HCT116 (cell line): Measurements from ENCODE around the gene UBQLN1. TPM values are rescaled to one million over a fixed set of nuclear protein-coding genes. Genes with fewer than 3 reads are reported as not detected.

Experiments used
- ATAC-seq: fragments of 200-7000 bp; cut with Tn5 transposase; 2 replicates; pipeline ENCODE4 v1.9.1; 2020; ENCODE audit warnings: mild to moderate bottlenecking, moderate library complexity
- BruUV-seq: library from RNA; stranded (reverse); fragments of 400-500 nt; replicated peaks from 2 replicates; lab custom pipeline; 2021; lab: Mats Ljungman, UMichigan
- CTCF ChIA-PET: fragments of 300-600 bp; sonication (Branson Sonifier 250); formaldehyde crosslinking; loops from one replicate; lab custom pipeline; 2021; ENCODE audit warnings: antibody characterized with exemption; lab: Charles Lee
- POLR2A ChIA-PET: fragments of 300-600, 350-600 bp; sonication (Branson Sonifier 250); formaldehyde crosslinking; loops from one replicate; lab custom pipeline; 2021; ENCODE audit warnings: antibody characterized with exemption; lab: Charles Lee
- RAD21 ChIA-PET, 2 experiments: fragments of 300-600 bp; sonication (Branson Sonifier 250); formaldehyde crosslinking; loops; one replicate each; lab custom pipeline; 2023; ENCODE audit warnings: low total read pairs in 2 of 2; ENCODE audit not compliant: uncharacterized antibody in 2 of 2, unreplicated experiment in 2 of 2, low non-redundant PET in 1 of 2; lab: Charles Lee
- DNase-seq: peaks from one replicate; pipeline ENCODE4 v3.0.0-alpha.2; 2010; ENCODE audit warnings: low read depth, low spot score
- H2AFZ ChIP-seq: fragments of 200-600 bp; shearing (Covaris generic), sonication (generic); 2 replicates; pipeline ENCODE4 v1.6.1; 2017; ENCODE audit warnings: low read depth, mixed run types, mixed read lengths, antibody characterized with exemption, low read length; ENCODE audit not compliant: poor library complexity, severe bottlenecking
- H3K27ac ChIP-seq: 2 replicates; pipeline ENCODE4 v1.5.1; 2012; ENCODE audit warnings: low read depth, low read length
- H3K27me3 ChIP-seq: fragments of 200-600 bp; sonication (generic); 2 replicates; pipeline ENCODE4 v1.6.1; 2016; ENCODE audit warnings: mixed run types, low read length, mixed read lengths; ENCODE audit not compliant: insufficient read depth
- H3K36me3 ChIP-seq, 2 experiments: fragments of 200-500 bp in 1 of 2; fragments of 200-600 bp in 1 of 2; sonication (Bioruptor generic) in 1 of 2; sonication (generic) in 1 of 2; 2 replicates each; pipeline versions ENCODE4 v1.5.1 to v1.6.1; 2014 to 2016; ENCODE audit warnings: low read length in 2 of 2, inconsistent platforms in 1 of 2, mixed read lengths in 1 of 2, mixed run types in 1 of 2; ENCODE audit not compliant: insufficient read depth in 2 of 2, control insufficient read depth in 1 of 2
- H3K4me1 ChIP-seq, 2 experiments: fragments of 200-600 bp in 1 of 2; sonication (generic) in 1 of 2; 2 replicates each; pipeline versions ENCODE4 v1.5.1 to v1.6.1; 2012 to 2017; ENCODE audit warnings: low read length in 2 of 2, inconsistent platforms in 1 of 2, mild to moderate bottlenecking in 1 of 2, mixed read lengths in 1 of 2, mixed run types in 1 of 2, moderate library complexity in 1 of 2; ENCODE audit not compliant: insufficient read depth in 2 of 2, control insufficient read depth in 1 of 2
- H3K4me2 ChIP-seq: fragments of 200-600 bp; sonication (generic); 2 replicates; pipeline ENCODE4 v1.6.1; 2017; ENCODE audit warnings: mixed run types, low read length, mixed read lengths
- H3K4me3 ChIP-seq, 2 experiments: fragments of 200-600 bp in 1 of 2; sonication (generic) in 1 of 2; replicated peaks in 1 of 2; 2 replicates each; pipeline ENCODE4 v1.5.1; 2011 to 2016; ENCODE audit warnings: low read length in 2 of 2, control low read depth in 1 of 2, low read depth in 1 of 2, mild to moderate bottlenecking in 1 of 2, mixed read lengths in 1 of 2, mixed run types in 1 of 2
- H3K79me2 ChIP-seq: fragments of 200-600 bp; sonication (generic); 2 replicates; pipeline ENCODE4 v1.6.1; 2017; ENCODE audit warnings: mild to moderate bottlenecking, mixed run types, low read length, moderate library complexity, mixed read lengths; ENCODE audit not compliant: insufficient read depth
- H3K9ac ChIP-seq: fragments of 200-600 bp; sonication (generic); 2 replicates; pipeline ENCODE4 v1.6.1; 2016; ENCODE audit warnings: low read length, mixed read lengths
- H3K9me2 ChIP-seq: fragments of 200-600 bp; sonication (generic), shearing (Covaris generic); 2 replicates; pipeline ENCODE4 v1.6.1; 2017; ENCODE audit warnings: mixed run types, mild to moderate bottlenecking, moderate library complexity; ENCODE audit not compliant: insufficient read depth
- H3K9me3 ChIP-seq, 2 experiments: fragments of 200-500 bp in 1 of 2; fragments of 200-600 bp in 1 of 2; sonication (Bioruptor generic) in 1 of 2; sonication (generic) in 1 of 2; 2 replicates each; pipeline ENCODE4 v1.6.1; 2014 to 2017; ENCODE audit warnings: low read length in 2 of 2, mixed read lengths in 2 of 2, inconsistent platforms in 1 of 2, low read depth in 1 of 2, mild to moderate bottlenecking in 1 of 2, mixed run types in 1 of 2, moderate library complexity in 1 of 2; ENCODE audit not compliant: control insufficient read depth in 1 of 2, insufficient read depth in 1 of 2
- H4K20me1 ChIP-seq: fragments of 200-600 bp; sonication (generic), shearing (Covaris generic); 2 replicates; pipeline ENCODE4 v1.6.1; 2017; ENCODE audit warnings: mixed run types, mild to moderate bottlenecking, moderate library complexity; ENCODE audit not compliant: insufficient read depth
- ATF3 ChIP-seq: IDR thresholded peaks from 2 replicates; pipeline ENCODE4 v1.6.1; 2012
- CBX3 ChIP-seq: IDR thresholded peaks from 2 replicates; pipeline ENCODE4 v1.6.1; 2012; ENCODE audit warnings: low read depth
- CEBPB ChIP-seq: IDR thresholded peaks from 2 replicates; pipeline ENCODE4 v1.6.1; 2012; ENCODE audit warnings: low read depth
- CTCF ChIP-seq, 3 experiments: fragments of 200-600 bp in 1 of 3; sonication (generic) in 1 of 3; IDR thresholded peaks in 2 of 3; conservative IDR thresholded peaks in 1 of 3; 2 replicates each; pipeline ENCODE4 v1.5.1; 2012 to 2017; ENCODE audit warnings: low read depth in 2 of 3, low read length in 2 of 3, antibody characterized with exemption in 1 of 3, borderline replicate concordance in 1 of 3, control low read depth in 1 of 3, mild to moderate bottlenecking in 1 of 3, mixed read lengths in 1 of 3, mixed run types in 1 of 3, moderate library complexity in 1 of 3; ENCODE audit not compliant: insufficient read depth in 1 of 3
- EGR1 ChIP-seq: IDR thresholded peaks from 2 replicates; pipeline ENCODE4 v1.6.1; 2012; ENCODE audit warnings: low read depth
- ELF1 ChIP-seq: IDR thresholded peaks from 2 replicates; pipeline ENCODE4 v1.6.1; 2012; ENCODE audit warnings: low read depth, borderline replicate concordance
- EZH2phosphoT487 ChIP-seq: fragments of 200-600 bp; IDR thresholded peaks from 2 replicates; pipeline ENCODE4 v1.6.1; 2018; ENCODE audit warnings: antibody characterized with exemption, borderline replicate concordance
- FOSL1 ChIP-seq: IDR thresholded peaks from 2 replicates; pipeline ENCODE4 v1.6.1; 2012; ENCODE audit warnings: low read depth
- JUND ChIP-seq: IDR thresholded peaks from 2 replicates; pipeline ENCODE4 v1.6.1; 2012
- POLR2A ChIP-seq: IDR thresholded peaks from 2 replicates; pipeline ENCODE4 v1.7.0; 2011; ENCODE audit warnings: borderline replicate concordance; ENCODE audit not compliant: insufficient read depth, insufficient read length; ENCODE audit errors: extremely low read depth
- POLR2AphosphoS5 ChIP-seq: IDR thresholded peaks from 2 replicates; pipeline ENCODE4 v1.6.1; 2011; ENCODE audit warnings: mild to moderate bottlenecking, low read depth, low read length, moderate library complexity
- RAD21 ChIP-seq: IDR thresholded peaks from 2 replicates; pipeline ENCODE4 v1.6.1; 2012; ENCODE audit warnings: low read depth, mild to moderate bottlenecking
- SIN3A ChIP-seq: IDR thresholded peaks from 2 replicates; pipeline ENCODE4 v1.6.1; 2012; ENCODE audit warnings: low read depth
- SP1 ChIP-seq: IDR thresholded peaks from 2 replicates; pipeline ENCODE4 v1.6.1; 2012; ENCODE audit warnings: low read depth
- SRF ChIP-seq: IDR thresholded peaks from 2 replicates; pipeline ENCODE4 v1.6.1; 2012; ENCODE audit warnings: low read depth
- TCF7L2 ChIP-seq: IDR thresholded peaks from 2 replicates; pipeline ENCODE4 v1.7.0; 2011; ENCODE audit warnings: borderline replicate concordance, inconsistent platforms; ENCODE audit not compliant: insufficient read depth, insufficient read length; ENCODE audit errors: extremely low read depth
- YY1 ChIP-seq: IDR thresholded peaks from 2 replicates; pipeline ENCODE4 v1.6.1; 2011; ENCODE audit warnings: low read length, low read depth, moderate library complexity, mild to moderate bottlenecking; ENCODE audit not compliant: insufficient replicate concordance; ENCODE audit errors: extremely low read depth
- ZBTB33 ChIP-seq: IDR thresholded peaks from 2 replicates; pipeline ENCODE4 v1.6.1; 2011; ENCODE audit warnings: mild to moderate bottlenecking, low read length, moderate library complexity; ENCODE audit not compliant: insufficient replicate concordance; ENCODE audit errors: extremely low read depth
- ZFX ChIP-seq: fragments of 450-650 bp; IDR thresholded peaks from 2 replicates; pipeline ENCODE4 v1.6.1; 2017
- ZNF274 ChIP-seq: fragments of 200-500 bp; sonication (Bioruptor generic); IDR thresholded peaks from 2 replicates; pipeline ENCODE4 v1.6.1; 2014; ENCODE audit warnings: mild to moderate bottlenecking, low read depth, low read length, inconsistent platforms
- intact Hi-C: fragments of 100-400 bp; cut with micrococcal nuclease; formaldehyde crosslinking; loops from 2 replicates; pipeline ENCODE4 v1.10.0; 2022
- total RNA-seq: library from RNA; stranded (reverse); gene quantifications from one replicate; pipeline ENCODE4 v1.2.1, GENCODE V29; 2021; ENCODE audit not compliant: unreplicated experiment

The UBQLN1 gene
- total RNA-seq, 1 experiment from 2014 or later: 128 TPM

- TF ChIP-seq TCF7L2 (peak; percentile 87), CEBPB (peak; percentile 3; the same call in 1 of the 2 replicates), EGR1 (no peak; the same call in 1 of the 2 replicates), SP1 (peak; percentile 25; the same call in 1 of the 2 replicates), SIN3A (peak; percentile 69), JUND (no peak), ZFX (peak; percentile 91), ZNF274 (no peak)
Measured at GRCh38 chr9:83707768-83708514, at the start of gene UBQLN1 (continued).

- intact Hi-C loops: no loop called here
- Histone ChIP-seq H3K36me3 (no peaks in the 10 kb centered on the region), H3K79me2 (no peaks in the 10 kb centered on the region), H3K9me3 (no peaks in the 10 kb centered on the region), H3K4me1 (no peaks in the 10 kb centered on the region), H4K20me1 (no peaks in the 10 kb centered on the region), H3K9me2 (no peaks in the 10 kb centered on the region), H2AFZ (no peak overlapping the region), H3K27ac (no peak overlapping the region), H3K27me3 (no peaks in the 10 kb centered on the region), H3K4me3 (no peak overlapping the region), H3K9ac (no peak overlapping the region), H3K4me2 (no peak overlapping the region)
- BruUV-seq: no TSS peak
- TF ChIP-seq YY1 (no peak), CBX3 (no peak), TCF7L2 (no peak), SP1 (no peak), EZH2phosphoT487 (no peak), CTCF (IDR thresholded peaks at IDR 0.05 in 2 of 3, conservative IDR thresholded peaks at IDR 0.05 in 1 of 3; ENCODE audit: borderline replicate concordance in 1 of 3, insufficient read depth in 1 of 3, low read depth in 2 of 3, low read length in 2 of 3) (no peak), SRF (no peak), POLR2AphosphoS5 (no peak), FOSL1 (no peak), SIN3A (no peak), ZBTB33 (no peak), POLR2A (no peak), ZFX (no peak), ATF3 (no peak), ELF1 (no peak), CEBPB (no peak), RAD21 (no peak), ZNF274 (no peak), JUND (no peak)
- DNase-seq: no peak
- ChIA-PET CTCF (no interaction called here), POLR2A (no interaction called here), RAD21 (no interaction called here)
- no peak for ATAC-seq
Measured at GRCh38 chr9:83754383-83754977, 46.7 kb upstream of the UBQLN1 start.
